HG02885 (cell line): ENCODE measurements around the gene NDUFAF7.
"Not testable (repeated sequence)": the region's sequence is repeated elsewhere in the genome, so short reads cannot be mapped to it uniquely, and the experiment has no call there.

Experiments used
- ATAC-seq: cut with Tn5 transposase; IDR thresholded peaks from one replicate; pipeline ENCODE4 v1.9.1; 2021; ENCODE audit warnings: mild to moderate bottlenecking; ENCODE audit not compliant: unreplicated experiment, poor library complexity

The NDUFAF7 gene

GRCh38 chr2:37274359-37274965 lies 43.0 kb downstream of the NDUFAF7 start:
- no peak for ATAC-seq

DNA sequence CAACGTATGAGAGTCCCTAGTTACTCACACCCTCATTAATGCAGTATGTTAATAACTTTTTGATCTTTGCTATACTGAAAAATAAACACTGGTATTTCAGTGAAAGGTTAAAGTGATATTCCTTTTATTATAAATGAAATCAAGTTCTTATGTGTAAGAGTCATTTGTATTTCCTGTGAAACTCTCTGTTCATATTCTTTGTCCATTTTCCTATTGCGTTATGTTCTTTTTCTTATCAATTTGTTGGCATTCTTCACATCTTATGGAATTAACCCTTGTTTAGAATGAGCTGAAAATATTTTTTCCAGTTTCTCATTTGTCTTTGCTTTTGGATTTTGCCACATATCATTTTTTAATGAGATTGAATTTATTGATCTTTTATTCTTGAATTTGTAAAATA lies 44.8 kb downstream of the NDUFAF7 start:
- no peak for ATAC-seq

DNA sequence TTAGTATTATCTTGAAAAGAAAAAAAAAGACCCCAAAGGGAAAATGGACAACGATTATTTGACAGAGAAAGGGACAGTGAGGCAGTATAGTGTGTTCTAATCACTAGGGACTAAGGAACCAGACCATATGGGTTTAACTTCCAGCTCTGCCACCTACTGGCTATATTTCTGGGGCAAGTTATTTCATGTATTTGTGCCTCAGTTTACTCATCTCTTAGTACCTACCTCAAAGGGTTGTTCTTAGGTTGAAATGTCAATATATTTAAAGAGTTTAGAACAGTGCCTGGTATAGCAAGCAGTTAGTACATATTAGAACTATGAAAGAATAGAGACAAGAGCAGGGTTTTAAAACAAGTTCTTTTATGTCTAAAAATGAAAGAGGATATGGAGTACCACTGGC lies 50.5 kb downstream of the NDUFAF7 start:
- no peak for ATAC-seq

- no peak for ATAC-seq
These were observed 51.3 kb downstream of the NDUFAF7 start for GRCh38 chr2:37282746-37283145.

GRCh38 chr2:37283207-37283606 lies 51.7 kb downstream of the NDUFAF7 start:
- no peak for ATAC-seq

DNA sequence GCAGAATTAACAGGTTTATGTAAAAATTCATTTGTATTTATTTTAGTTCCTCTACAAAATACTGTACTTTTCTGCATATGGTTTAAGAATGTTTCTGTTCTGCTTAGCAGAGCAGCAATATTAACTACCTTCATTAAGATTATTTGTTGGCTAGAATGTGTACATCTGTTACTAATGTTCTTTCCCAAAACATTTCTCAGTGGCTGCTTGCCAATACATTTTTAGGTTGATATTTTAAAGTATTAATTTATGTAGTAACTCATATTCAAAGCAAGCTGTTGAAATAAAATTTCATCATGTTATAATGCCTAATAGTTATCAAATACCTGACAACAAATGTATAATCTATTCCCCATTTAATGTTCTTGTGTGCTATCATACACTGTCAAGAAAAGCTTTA lies 52.9 kb downstream of the NDUFAF7 start:
- ATAC-seq: no peak

GRCh38 chr2:37287966-37288365 lies 56.5 kb downstream of the NDUFAF7 start:
- ATAC-seq: no peak

- no peak for ATAC-seq
These were observed 60.2 kb downstream of the NDUFAF7 start for GRCh38 chr2:37291680-37292079.

DNA sequence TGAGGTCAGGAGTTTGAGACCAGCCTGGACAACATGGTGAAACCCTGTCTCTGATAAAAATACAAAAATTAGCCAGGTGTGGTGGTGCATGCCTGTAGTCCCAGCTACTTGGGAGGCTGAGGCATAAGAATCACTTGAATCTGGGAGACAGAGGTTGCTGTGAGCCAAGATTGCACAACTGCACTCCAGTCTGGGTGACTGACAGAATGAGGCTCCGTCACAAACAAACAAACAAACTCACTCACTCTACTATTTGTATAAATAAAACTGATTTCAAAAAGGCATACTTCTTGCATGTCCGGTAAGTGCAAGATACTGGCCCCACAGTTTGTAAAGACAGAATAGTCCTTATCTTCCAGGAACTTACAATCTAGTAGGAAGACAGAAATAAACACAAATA lies 63.4 kb downstream of the NDUFAF7 start:
- not testable (repeated sequence) for ATAC-seq

- no peak for ATAC-seq
These were observed 64.1 kb downstream of the NDUFAF7 start for GRCh38 chr2:37295469-37296073.

DNA sequence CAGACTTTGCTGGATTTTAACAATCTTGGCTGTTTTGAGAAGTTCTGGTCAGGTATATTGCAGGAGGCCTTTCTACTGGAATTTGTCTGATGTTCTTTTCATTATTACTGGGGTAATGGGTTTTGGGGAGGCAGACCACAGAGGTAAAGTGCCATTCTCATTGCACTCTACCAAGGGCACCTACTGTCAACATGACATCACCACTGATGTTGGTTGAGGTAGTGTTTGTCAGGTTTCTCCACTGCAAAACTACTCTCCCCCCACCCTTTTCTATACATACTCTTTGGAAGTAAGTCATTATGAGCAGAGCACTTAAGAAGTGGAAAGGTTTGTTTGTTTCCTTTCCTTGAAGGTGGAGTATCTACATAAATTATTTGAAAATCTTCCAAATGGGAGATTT lies 66.2 kb downstream of the NDUFAF7 start:
- no peak for ATAC-seq
